ENCODE results near the gene ITPK1. TPM values are rescaled to one million over a fixed set of nuclear protein-coding genes. Genes with fewer than 3 reads are reported as not detected.

The ITPK1 gene
- polyA plus RNA-seq, 2 of the 4 experiments (the other 2 are of a cell fraction) = 46.2 to 47.0 TPM

GRCh38 chr14:92970271-92970670 is 145.5 kb downstream of the ITPK1 start:
- ATAC-seq = no peak
- no peak overlapping the region for H3K27ac ChIP-seq
- ChIA-PET CTCF (interaction anchor here (0.7 to 11.9 kb wide), 5 partner anchors 9 to 117 kb away, joined by 3 to 96 read pairs (median 3); no protein-coding TSS in a partner anchor), POLR2A (no interaction called here)
- no peak for FAIRE-seq
- DNase-seq (ENCODE audit: low read depth in 1 of 2, low spot score in 1 of 2) = no peak
- H3K4me2 ChIP-seq = no peak overlapping the region
- 90% methylated on average over 12 of the region's 12 CpGs for WGBS (ENCODE audit: missing lambda C conversion rate)
- TF ChIP-seq CHD2 (IDR thresholded peaks at IDR 0.05; ENCODE audit: low read length, partially characterized antibody) = no peak
- H3K4me1 ChIP-seq = peaks cover 2% of the 10 kb centered on the region
- H3K4me3 ChIP-seq = no peak overlapping the region
- no peaks in the 10 kb centered on the region for H3K9me3 ChIP-seq

GRCh38 chr14:92969871-92970270 is 145.9 kb downstream of the ITPK1 start:
- Histone ChIP-seq H3K4me1 (peaks cover 6% of the 10 kb centered on the region), H3K9me3 (no peaks in the 10 kb centered on the region), H3K4me2 (no peak overlapping the region), H3K4me3 (no peak overlapping the region), H3K27ac (no peak overlapping the region)
- CTCF ChIA-PET = interaction anchor here (1.2 to 11.9 kb wide), 3 partner anchors 9 to 20 kb away, joined by 3 to 96 read pairs (median 3); no protein-coding TSS in a partner anchor
- POLR2A ChIA-PET = no interaction called here
- DNase-seq (ENCODE audit: low read depth in 1 of 2, low spot score in 1 of 2) (no peak), ATAC-seq (no peak), FAIRE-seq (no peak)
- 89% methylated on average over 12 of the region's 12 CpGs for WGBS (ENCODE audit: missing lambda C conversion rate)
- TF ChIP-seq KDM5A (IDR thresholded peaks at IDR 0.05) (no peak), NFE2L2 (conservative IDR thresholded peaks at IDR 0.05; ENCODE audit: low read length) (no peak), TP53 (CRISPR knock-in tag; IDR thresholded peaks at IDR 0.05) (no peak), MAFK (IDR thresholded peaks at IDR 0.05; ENCODE audit: partially characterized antibody) (no peak), ATOH8 (CRISPR knock-in tag; IDR thresholded peaks at IDR 0.05; ENCODE audit: low read depth) (no peak), HOXA7 (CRISPR knock-in tag; IDR thresholded peaks at IDR 0.05) (no peak), FOSB (CRISPR knock-in tag; IDR thresholded peaks at IDR 0.05) (no peak), HDAC2 (IDR thresholded peaks at IDR 0.05) (no peak), RCOR1 (IDR thresholded peaks at IDR 0.05; ENCODE audit: low read depth, low read length) (no peak), CBX2 (IDR thresholded peaks at IDR 0.05; ENCODE audit: borderline replicate concordance, low read depth) (no peak), BCL3 (IDR thresholded peaks at IDR 0.05) (no peak), GATA3 (IDR thresholded peaks at IDR 0.05; ENCODE audit: borderline replicate concordance) (no peak)

GRCh38 chr14:92969430-92969829 is 146.3 kb downstream of the ITPK1 start:
- ATAC-seq (no peak), DNase-seq (ENCODE audit: low read depth in 1 of 2, low spot score in 1 of 2) (no peak), FAIRE-seq (no peak)
- ChIA-PET POLR2A (no interaction called here), CTCF (interaction anchor here (1.0 to 11.9 kb wide), 4 partner anchors 9 to 169 kb away, joined by 3 to 96 read pairs (median 4); no protein-coding TSS in a partner anchor)
- no peak overlapping the region for H3K4me3 ChIP-seq
- no peak for TF ChIP-seq BHLHE40 (IDR thresholded peaks at IDR 0.05; ENCODE audit: low read depth, low read length)
- TF ChIP-seq REST (IDR thresholded peaks at IDR 0.05) = no peak
- TF ChIP-seq CBX2 (IDR thresholded peaks at IDR 0.05; ENCODE audit: borderline replicate concordance, low read depth) = no peak
- no peak for TF ChIP-seq RAD21 (conservative IDR thresholded peaks at IDR 0.05 in 1 of 2, IDR thresholded peaks at IDR 0.05 in 1 of 2)
- TF ChIP-seq FOSB (CRISPR knock-in tag; IDR thresholded peaks at IDR 0.05) = no peak
- TF ChIP-seq POLR2AphosphoS2 (conservative IDR thresholded peaks at IDR 0.05; ENCODE audit: low read length) = no peak
- no peak for TF ChIP-seq ELK1 (IDR thresholded peaks at IDR 0.05; ENCODE audit: low read depth, low read length)
- TF ChIP-seq RNF2 (IDR thresholded peaks at IDR 0.05; ENCODE audit: borderline replicate concordance, low read depth) = no peak
- no peak for TF ChIP-seq TP53 (CRISPR knock-in tag; IDR thresholded peaks at IDR 0.05)
- no peak for TF ChIP-seq KDM5A (IDR thresholded peaks at IDR 0.05)
- TF ChIP-seq SREBF2 (IDR thresholded peaks at IDR 0.05) = no peak
- no peak for TF ChIP-seq GATA3 (IDR thresholded peaks at IDR 0.05; ENCODE audit: borderline replicate concordance)
- no peak for TF ChIP-seq MAZ (IDR thresholded peaks at IDR 0.05; ENCODE audit: borderline replicate concordance, low read depth, low read length)
- TF ChIP-seq MAFK (IDR thresholded peaks at IDR 0.05; ENCODE audit: partially characterized antibody) = no peak
- no peak for TF ChIP-seq PHF8 (IDR thresholded peaks at IDR 0.05; ENCODE audit: borderline replicate concordance, low read depth)
- no peak for TF ChIP-seq E2F6 (IDR thresholded peaks at IDR 0.05; ENCODE audit: borderline replicate concordance, low read depth)
- WGBS (ENCODE audit: missing lambda C conversion rate) = 90% methylated on average over 10 of the region's 10 CpGs
- H3K4me1 ChIP-seq = peaks cover 10% of the 10 kb centered on the region
- no peak overlapping the region for H3K4me2 ChIP-seq
- H3K9me3 ChIP-seq = no peaks in the 10 kb centered on the region
- no peak overlapping the region for H3K27ac ChIP-seq
